Measurements from ENCODE around the gene UBE2J1. TPM values are rescaled to one million over a fixed set of nuclear protein-coding genes. Genes with fewer than 3 reads are reported as not detected.
"Not testable (repeated sequence)": the region's sequence is repeated elsewhere in the genome, so short reads cannot be mapped to it uniquely, and the experiment has no call there.

UBE2J1 gene
- total RNA-seq, 1 donor from 2014 or later = 38.8 TPM

DNA sequence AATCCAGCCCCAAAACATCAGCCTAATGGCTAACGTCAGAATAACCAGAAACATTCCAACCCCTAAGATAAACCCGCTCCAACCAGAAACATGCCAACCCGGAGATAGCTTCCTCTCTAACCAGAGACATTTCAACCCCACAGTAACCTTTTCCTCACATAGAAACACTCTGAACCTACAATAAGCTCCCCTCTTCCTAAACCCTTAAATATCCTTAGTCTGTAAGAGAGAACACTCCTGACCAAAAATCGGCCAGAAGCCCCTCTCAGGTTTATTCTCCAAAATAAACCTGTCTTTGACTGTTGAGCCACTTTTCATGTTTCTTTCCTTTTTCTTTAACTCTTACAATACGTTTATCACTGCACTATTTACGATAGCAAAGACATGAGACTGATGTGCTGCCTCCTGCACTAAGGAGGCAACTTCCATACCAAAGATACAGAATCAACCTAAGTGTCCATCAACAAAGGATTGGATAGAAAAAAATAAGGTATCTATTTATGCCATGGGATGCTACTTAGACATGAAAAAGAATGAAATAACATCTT, 32.4 kb downstream of the UBE2J1 start:
- no peak for DNase-seq (ENCODE audit: low spot score)

DNA sequence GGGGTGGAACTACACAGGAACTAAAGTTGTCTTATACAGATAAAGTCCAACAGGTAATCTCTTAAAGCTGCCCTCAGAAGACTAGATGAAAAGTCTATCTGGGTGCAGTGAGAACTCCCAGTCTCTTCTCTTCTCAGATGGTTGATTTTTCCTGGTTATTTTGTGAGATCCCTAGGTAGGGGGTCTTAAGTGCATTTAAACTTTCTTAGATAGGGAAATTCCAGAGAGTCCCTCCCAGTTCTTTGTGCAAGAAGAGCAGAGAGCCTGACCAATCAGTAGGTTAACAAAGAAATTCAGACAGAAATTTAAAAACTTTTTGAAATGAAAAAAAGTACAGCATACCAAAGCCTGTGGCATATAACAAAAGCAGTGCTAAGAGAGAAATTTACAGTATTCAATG, 35.5 kb downstream of the UBE2J1 start:
- DNase-seq (ENCODE audit: low spot score) = no peak

DNA sequence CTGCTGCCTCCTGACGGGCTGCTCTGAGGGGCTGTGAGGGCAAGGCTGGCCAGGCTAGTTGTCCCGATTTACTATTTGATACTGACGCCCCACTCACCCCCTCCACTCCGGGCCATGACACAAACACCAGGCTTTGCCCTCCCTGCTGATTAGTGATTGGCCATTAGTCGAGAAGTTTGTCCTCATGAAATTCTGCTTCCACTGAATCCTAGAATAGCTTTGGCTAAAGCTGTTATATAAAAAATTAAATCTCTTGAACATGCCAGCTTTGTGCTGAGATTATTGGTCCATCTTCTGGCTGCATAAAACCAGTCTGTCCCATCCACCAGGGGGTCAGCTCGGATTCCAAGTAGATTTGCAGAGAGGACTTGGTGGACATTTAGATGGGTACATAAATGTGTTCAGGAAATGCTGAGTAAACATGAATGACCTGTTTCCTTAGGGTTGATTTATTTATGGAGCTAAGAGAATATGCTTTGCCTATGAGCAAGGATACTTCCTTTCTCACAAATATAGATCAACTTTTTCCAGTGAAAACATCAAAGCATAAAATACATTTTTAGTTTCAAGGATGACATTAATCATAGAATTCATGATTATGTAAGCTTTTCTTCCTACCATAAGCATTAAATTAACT, 37.2 kb downstream of the UBE2J1 start, which contains the start of gene GABRR2:
GABRR2 (minus strand) TSS at position 51 of the 637 bp plus-strand sequence. CDS start 134 bp downstream, outside the sequence.
- DNase-seq (ENCODE audit: low spot score) = no peak

DNA sequence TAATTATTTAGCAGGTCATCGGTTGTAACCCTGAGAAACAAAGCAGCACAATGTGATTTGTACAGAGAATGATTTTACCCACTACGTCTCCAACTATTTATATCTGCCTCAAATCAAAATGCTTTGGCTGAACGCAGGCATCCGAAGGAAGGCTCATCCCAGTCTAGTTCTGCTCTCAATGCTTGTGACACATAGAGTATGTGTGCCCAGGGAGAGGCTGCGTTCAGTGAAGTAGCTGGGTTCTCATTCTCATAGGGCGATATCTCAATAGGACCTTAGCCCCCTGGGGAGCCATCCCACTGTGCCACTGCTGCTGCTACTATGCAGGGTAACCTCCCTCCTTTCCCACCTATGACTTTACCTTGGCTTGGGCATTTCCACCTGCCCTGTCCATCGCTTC, 37.8 kb downstream of the UBE2J1 start:
- no peak for DNase-seq (ENCODE audit: low spot score)

DNA sequence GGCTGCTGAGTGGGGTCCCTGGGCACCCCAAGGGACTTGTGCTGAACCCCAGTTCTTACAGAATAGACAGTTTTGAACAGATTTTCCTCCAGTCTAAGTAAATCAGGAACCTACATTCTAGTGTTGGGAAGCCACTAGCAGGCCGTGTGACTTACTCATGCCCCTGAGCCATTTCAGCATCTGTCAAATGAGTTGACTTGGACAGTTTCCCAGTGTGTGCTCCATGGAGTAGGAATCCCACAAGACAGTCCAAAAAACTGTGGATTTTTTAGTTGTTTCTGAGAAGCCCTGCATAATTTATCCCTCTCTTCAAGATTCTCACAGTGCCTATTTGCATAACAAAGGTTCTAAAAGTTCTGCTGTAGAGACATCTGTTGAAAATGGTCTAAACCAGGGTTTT, 39.5 kb downstream of the UBE2J1 start:
- DNase-seq (ENCODE audit: low spot score) = no peak

DNA sequence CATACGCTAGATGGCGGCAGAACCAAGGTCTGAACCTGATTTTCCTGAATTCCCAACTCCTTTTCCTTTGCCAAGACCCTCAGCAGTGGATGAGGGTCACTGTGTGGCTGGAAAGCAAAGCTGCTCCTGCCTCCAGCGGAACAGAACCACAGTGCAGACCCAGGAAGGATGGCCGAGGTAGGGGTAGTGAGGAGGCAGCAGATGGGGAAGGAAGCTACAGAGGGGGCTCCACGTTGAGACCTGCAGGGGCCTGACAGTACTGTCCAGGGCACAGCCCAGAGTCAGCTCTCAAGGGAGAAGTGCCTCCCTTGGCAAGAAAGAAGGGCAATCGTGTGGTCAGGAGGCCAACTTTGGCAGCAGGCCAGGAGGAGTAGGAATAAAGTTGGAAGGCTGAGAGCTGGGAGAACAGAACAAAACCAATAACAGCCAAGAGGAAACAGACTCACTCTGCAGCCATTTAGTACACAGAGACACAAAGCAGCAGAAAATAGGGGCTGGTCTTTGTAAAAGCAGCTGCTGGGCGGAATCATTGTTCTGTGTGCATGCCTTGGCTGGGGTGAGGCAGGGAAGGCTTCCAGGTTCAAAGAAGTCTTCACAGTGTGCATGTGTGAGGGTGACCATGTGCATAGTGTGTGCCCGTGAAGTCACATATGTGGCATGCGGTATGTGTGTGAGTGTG, 40.5 kb downstream of the UBE2J1 start:
- DNase-seq (ENCODE audit: low spot score) = peak; percentile 56

DNA sequence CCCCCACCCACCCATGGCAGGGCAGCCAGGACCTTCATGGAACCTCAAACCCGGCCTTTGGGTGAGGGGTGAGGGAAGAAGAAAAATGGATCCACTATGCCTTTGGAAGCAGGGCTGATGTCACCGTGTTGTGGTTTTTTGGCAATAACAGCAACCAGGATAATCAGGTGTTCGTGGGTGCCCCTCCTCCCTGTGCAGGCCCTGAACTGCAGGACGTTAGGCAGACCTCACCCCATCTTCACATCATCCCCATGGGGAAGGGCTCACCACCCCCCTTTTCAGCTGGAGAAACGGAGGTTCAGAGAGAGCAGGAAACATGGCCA, 41.0 kb downstream of the UBE2J1 start:
- DNase-seq (ENCODE audit: low spot score) = no peak

DNA sequence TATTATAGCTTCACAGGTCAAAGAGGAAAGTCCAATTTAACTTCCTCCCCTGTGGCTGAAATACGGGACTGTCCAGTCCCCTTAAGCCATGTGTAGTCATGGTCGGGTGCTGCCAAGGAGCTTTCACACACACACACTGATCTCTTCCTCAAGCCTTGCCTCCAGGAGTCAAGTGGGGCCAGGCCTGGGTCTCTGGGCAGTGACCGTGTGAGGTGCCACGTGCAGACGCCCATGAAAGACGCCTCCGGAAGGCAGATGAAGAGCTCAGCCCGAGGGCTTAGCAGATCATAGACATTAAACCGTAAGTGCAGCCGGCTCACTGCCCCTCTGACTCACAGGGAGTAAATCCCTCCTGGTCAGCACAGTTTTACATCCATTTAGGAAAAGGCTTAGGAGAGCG, 41.6 kb downstream of the UBE2J1 start:
- DNase-seq (ENCODE audit: low spot score) = no peak

DNA sequence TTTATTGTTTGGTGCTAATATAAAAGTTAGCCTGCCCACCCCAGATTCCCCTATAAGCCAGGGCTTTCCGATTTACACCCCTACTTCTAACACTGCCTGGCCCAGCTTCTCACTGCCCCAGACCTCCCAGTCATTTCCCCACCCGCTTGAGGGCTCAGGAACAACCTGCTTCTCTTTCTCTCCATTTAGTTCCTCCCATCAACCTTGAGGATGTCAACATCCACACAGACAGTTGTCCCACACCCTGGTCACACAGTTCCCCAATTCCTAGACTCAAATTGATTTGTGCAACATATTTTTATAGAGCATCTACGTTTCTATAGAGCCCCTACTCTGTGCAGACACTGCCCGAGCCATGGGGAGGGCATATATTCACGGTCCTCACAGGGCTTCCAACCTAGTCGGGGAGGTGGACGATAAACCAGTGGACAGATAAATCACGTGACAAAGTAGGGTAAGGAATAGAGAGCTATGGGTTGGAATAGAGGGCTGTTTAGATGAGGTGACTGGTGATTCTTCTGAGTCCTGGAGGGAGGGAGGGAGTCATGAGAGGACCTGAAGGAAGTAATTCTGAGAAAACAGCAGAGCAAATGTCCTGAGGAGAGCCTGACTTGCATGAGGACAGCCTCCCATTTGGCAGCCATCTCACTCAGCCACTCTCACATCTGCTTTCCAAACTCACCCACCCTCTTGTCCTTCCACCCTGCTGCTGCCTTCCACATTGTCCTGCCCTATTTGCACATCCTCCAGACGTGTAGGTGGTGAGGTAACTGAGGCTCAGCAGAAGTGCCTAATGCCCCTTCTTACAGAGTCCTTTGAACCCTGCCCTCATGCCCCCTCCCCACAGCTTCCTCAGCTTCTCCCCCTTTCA, 43.8 kb downstream of the UBE2J1 start:
- no peak for DNase-seq (ENCODE audit: low spot score)

DNA sequence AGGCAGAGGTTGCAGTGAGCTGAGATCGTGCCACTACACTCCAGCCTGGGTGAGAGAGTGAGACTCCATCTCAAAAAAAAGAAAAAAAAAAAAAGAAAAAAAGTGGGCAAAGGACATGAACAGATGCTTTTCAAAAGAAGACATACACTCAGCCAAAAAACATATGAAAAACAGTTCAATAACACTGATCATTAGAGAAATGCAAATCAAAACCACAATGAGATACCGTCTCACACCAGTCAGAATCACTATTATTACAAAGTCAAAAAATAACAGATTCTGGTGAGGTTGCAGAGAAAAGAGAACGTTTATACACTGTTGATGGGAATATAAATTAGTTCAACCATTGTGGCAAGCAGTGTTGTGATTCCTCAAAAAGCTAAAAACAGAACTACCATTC, 48.0 kb downstream of the UBE2J1 start:
- not testable (repeated sequence) for DNase-seq (ENCODE audit: low spot score)

DNA sequence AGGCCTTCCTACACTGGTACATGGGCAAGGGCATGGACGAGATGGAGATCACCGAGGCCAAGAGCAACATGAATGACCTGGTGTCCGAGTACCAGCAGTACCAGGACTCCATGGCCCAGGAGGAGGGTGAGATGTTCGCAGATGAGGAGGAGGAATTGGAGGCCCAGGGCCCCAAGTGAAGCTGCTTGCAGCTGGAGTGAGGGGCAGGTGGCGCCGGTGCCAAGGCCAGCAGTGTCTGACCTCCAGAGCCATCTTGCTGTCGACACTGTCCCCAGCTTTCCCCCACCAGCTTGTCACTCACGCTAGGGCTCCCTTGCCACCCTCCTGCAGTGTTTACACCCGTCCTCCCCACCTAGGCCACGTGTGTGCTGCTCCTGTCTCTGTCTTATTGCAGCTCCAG, 49.6 kb downstream of the UBE2J1 start:
- no peak for DNase-seq (ENCODE audit: low spot score)

DNA sequence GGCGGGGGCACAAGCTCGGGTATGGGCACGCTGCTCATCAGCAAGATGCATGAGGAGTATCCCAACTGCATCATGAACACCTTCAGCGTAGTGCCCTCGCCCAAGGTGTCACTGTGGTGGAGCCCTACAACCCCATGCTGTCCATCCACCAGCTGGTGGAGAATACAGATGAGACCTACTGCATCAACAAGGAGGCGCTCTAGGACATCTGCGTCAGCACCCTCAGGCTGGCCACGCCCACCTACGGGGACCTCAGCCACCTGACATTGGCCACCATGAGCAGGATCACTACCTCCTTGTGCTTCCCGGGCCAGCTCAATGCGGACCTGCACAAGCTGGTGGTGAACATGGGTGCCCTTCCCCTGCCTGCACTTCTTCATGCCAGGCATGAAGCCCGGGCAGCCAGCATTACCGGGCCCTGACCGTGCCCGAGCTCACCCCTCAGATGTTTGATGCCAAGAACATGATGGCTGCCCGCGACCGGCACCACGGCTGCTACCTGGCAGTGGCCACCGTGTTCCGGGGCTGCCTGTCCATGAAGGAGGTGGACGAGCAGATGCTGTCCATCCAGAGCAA, 50.2 kb downstream of the UBE2J1 start:
- no peak for DNase-seq (ENCODE audit: low spot score)

DNA sequence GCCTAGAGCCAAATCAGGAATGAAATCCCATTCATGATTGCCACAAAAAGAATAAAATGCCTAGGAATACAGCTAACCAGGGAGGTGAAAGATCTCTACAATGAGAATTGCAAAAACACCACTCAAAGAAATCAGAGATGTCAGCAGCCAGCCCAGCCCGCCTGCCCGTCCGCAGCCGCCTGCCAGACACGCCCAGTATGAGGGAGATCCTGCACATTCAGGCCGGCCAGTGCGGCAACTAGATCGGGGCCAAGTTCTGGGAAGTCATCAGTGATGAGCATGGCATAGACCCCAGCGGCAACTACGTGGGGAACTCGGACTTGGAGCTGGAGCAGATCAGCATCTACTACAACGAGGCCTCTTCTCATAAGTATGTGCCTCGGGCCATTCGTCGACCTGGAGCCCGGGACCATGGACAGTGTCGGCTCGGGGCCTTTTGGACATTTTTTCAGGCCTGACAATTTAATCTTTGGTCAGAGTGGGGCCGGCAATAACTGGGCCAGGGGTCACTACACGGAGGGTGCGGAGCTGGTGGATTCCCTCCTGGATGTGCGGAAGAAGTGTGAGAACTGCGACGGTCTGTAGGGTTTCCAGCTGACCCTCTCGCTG, 50.8 kb downstream of the UBE2J1 start:
- no peak for DNase-seq (ENCODE audit: low spot score)

DNA sequence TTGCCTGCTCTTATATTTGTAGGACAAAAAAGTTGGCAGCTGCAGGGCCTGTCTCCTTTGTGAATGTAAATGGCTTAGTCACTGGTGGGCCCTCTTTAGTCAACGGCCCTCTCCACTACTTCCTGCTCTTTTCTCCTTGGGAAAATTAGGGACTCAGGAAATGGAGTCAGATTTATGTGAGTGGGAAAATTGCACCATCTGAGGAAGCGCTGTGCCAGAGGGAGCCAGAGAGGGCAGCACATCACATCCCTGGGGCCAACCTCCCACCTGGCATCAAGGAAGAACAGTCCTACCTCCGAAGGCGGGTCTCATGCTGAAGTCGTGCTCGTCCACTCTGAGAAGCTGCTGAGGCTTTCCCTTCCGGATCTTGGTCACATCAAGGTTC, 53.1 kb downstream of the UBE2J1 start:
- DNase-seq (ENCODE audit: low spot score) = no peak

DNA sequence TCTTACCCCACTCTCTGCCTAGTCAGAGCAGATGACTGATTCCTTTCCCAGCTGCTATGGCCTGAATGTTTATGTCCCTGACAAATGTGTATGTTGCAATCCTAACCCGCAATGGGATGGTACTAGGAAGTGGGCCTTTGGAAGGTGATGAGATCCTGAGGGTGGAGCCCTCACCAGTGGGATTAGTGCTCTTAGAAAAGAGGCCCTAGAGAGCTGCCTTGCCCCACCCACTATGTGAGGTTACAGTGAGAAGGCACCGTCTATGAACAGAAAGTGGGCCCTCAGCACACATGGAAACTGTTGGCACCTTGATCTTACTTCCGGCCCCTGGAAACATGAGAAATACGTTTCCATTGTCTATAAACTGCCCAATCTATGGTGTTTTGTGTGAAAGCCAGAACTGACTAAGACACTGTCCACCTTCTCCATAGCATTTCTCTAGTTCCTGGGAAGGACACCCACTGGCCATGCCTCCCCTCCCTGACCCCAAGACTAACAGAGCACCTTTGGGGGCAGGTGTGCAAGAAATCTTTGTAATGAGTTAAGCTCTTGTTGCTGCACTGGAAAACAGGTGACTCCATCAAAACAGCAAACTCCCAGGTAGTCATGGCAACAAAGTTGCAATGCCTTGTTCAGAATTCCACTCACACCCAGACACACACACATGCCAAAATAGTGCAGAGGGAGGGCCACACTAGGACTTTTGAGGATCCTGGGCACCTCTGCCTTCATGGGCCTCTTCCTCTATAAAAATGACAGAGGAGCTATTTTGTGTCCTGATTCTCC, 53.6 kb downstream of the UBE2J1 start:
- no peak for DNase-seq (ENCODE audit: low spot score)

DNA sequence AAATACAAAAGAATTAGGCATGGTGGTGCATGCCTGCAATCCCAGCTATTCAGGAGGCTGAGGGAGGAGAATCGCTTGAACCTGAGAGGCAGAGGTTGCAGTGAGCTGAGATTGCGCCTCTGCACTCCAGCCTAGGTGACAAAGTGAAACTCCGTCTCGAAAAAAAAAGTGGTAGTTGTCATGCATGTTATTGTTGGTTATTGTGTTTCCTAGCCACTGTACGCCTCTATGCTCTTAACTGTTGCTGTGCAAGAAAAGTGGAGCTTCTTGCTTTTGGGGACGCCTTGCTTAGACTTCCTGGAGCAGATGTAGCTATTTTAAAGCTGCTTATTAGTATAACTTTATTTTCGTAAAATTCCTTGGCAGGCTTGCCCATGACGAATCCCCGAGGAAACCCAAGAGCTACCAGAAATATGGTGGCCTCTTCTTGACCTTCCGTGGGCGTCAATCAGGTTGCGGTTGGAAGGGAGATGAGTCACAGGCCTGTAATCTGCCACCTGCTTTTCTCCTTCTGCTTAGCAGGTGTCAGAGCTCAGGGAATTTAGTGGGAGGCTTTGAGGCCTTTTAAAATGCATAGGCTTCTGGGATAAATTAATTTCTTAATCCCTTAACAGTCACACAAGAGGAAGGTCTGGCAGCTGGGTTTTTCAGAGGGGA, 54.7 kb downstream of the UBE2J1 start:
- peak; percentile 75 for DNase-seq (ENCODE audit: low spot score)

DNA sequence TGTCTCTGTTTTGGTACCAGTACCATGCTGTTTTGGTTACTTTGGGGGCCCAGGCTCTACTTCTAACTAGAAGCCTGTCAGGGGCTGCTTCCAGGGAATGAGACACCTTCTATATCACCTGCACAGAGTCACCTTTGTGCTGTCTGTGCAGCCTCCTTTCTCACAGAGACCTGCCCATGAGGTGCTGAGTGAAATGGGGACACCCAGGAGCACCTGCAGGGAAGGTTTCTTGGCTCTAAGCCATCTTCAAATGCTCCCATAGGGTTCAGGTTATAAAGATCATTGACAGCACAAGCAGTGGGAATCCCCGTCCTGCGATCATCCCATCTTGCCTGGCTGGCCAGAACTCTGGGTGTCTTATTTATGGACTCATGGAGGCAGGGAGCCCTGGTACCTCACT, 56.5 kb downstream of the UBE2J1 start:
- no peak for DNase-seq (ENCODE audit: low spot score)

DNA sequence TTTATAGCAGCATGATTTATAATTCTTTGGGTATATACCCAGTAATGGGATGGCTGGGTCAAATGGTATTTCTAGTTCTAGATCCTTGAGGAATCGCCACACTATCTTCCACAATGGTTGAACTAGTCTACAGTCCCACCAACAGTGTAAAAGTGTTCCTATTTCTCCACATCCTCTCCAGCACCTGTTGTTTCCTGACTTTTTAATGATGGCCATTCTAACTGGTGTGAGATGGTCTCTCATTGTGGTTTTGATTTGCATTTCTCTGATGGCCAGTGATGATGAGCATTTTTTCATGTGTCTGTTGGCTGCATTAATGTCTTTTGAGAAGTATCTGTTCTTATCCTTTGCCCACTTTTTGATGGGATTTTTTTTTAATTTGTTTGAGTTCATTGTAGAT, 57.4 kb downstream of the UBE2J1 start:
- not testable (repeated sequence) for DNase-seq (ENCODE audit: low spot score)

DNA sequence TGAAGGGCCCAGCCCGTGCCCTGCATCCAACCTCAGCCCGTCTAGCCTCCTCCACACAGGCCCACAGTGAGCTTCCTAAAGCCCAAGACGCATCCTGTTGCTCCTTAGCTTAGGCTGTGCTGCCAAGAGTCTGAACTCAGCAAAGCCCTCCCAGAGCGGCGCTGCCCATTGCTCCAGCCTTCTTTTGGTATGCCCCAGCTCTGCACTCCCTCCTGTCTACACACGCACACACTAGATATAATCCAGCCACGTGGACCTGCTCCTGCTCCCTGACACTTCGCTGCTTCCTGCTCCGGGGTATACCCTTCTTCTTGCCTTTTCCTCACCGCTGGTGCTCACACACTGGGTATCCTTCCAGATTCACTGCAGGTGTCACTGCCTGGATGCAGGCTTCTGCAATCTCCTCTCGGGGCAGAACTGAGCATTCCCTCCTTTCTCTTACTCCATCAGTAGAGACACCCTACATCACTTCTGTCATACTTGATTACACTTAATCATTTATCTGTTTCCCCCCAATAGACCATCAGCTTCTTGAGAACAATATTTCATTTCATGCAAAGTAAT, 61.2 kb downstream of the UBE2J1 start:
- DNase-seq (ENCODE audit: low spot score) = no peak
